A549 treated with GW870086 at 1 μM for 4 hours (cell line): Measurements from ENCODE around the gene RADIL. TPM values are rescaled to one million over a fixed set of nuclear protein-coding genes. Genes with fewer than 3 reads are reported as not detected.

Experiments
- total RNA-seq: library from RNA; stranded (reverse); fragments of 200-300 nt; extraction: Qiagen RNA extraction; gene quantifications from 5 replicates; pipeline ENCODE4 v1.2.3, GENCODE V29; 2022; ENCODE audit warnings: low read depth

RADIL gene, protein sequence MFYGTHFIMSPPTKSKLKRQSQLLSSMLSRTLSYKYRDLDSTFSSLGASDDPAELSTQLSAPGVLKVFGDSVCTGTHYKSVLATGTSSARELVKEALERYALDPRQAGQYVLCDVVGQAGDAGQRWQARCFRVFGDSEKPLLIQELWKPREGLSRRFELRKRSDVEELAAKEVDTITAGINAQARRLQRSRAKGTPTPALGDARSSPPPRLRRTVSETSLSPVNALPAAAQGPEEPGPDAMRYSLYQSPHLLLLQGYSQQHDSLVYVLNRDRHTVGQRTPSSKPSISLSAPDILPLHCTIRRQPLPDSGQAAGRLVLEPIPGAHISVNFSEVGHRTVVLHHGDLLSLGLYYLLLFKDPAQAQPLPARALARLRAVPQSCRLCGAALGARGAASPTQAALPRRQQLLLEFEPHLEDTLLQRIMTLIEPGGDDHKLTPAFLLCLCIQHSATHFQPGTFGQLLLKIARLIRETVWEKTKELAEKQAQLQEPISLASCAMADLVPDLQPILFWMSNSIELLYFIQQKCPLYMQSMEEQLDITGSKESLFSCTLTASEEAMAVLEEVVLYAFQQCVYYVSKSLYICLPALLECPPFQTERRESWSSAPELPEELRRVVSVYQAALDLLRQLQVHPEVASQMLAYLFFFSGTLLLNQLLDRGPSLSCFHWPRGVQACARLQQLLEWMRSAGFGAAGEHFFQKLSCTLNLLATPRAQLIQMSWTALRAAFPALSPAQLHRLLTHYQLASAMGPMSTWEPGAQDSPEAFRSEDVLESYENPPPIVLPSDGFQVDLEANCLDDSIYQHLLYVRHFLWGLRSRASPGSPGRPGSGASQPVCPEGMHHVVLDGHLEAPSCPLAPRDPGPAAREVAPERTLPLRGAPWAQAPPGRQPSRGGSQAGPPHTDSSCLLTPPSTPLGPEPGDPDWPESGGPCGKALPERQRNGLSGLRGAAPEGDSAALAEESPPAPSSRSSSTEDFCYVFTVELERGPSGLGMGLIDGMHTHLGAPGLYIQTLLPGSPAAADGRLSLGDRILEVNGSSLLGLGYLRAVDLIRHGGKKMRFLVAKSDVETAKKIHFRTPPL
- total RNA-seq = 1.4 to 3.0 TPM (median 2.2 TPM) in 5 replicates

DNA sequence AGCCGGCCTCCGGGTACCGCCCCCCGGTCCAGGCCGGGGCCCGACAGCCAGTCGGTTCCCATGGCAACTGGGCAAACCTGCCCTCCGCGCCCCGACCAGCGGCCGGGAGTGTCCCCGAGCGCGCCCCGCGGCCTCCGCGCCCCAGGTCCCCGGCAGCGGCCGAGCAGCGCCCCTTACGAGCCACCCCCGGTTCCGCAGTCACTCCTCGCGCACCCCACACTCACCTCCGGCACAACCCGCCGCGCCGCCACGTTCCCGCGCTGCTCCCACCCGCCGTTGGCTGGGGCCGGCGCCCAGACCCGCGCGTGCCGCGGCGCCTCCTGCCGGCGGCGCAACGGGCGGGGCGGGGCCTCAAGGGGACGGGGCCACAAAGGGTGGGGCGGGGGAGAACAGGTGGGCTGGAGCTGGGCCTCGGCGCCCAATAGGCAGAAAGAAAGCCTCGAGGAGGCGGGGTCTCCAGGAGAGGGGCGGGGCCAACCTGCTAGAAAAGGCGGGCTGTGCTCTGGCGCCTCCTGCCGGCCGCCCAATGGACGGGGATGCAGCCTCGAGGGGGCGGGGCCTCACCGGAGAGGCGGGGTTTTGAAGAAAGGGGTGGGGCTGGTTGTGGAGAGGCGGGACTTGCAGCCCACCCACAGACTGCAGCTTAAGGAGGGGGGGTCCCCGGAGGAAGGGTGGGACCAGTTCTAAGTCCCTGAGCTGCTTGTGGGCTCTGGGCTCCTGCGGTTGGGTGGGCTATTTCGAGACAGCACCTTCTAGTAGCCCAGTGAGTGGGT lies at the start of gene RADIL:
Gene RADIL (minus strand): TSS at position 345 of the 773 bp plus-strand sequence. CDS start 5,577 bp downstream, outside the sequence.

DNA sequence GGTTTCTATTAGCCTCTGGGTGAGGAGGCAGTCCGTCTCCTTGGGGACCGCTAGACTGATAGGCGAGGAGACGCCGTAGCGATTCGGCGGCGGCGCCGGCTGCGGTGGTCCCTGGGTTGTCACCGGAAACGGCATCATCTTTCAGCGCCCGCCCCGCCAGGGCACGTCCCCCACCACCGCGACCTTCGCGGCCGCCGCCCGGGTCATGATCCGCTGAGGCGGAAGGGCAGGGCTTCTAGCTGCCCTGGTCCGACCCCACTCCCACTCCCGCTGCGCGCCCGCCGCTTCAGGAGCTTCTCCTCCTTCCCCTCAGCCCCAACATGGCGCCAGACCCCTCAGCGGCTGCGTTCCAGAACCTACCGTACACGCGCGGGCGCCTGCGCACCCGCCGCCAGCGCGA lies 21.8 kb downstream of the RADIL start, which contains the start of gene PAPOLB:
Gene PAPOLB (minus strand): TSS at position 358 of the 400 bp plus-strand sequence. CDS start 220 bp downstream, at position 138.

DNA sequence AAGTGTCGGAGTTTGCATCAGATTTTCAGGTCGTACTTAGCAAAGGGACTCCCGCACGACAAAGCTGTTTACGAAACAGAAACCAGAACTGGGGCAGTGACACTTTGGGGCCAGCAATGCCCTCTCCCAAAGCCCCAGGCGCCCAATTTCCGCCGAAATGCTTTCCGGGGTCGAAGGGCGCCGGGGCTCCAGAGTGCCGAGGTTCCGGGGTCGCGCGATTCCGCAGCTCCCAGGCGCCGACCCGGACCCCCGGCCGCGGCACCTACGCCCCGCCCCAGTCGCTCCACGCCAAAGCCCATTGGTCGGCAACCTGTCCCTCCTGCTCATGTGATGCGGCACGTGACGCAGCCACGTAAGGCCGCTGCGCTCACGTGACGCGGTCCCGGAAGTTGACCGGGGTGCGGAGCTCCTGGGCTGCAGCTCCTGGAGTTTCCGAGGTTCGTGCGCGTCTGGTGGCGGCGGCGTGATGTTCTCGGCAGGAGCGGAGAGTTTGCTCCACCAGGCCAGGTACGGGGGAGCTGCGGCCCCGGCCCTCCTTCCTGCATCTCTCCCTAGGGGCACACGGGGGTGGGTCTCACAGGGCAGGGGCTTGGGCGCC lies 108.2 kb downstream of the RADIL start, which contains the start of gene AP5Z1:
Gene AP5Z1 (plus strand): TSS at position 374 of the 598 bp plus-strand sequence. CDS start 93 bp downstream, at position 467.

Other genes starting within 250 kb of the RADIL start
- 10.0 to 13.1 TPM (median 12.6 TPM) in 5 replicates for gene FOXK1, start 201.4 kb downstream of the RADIL start, total RNA-seq
- gene AP5Z1, start 108.1 kb downstream of the RADIL start, total RNA-seq = 21.4 to 39.7 TPM (median 34.8 TPM) in 5 replicates
- not detected in 5 replicates for gene PAPOLB, start 21.7 kb downstream of the RADIL start, total RNA-seq
- gene MMD2, start 75.5 kb upstream of the RADIL start, total RNA-seq = not detected in 5 replicates
- 4.3 to 7.3 TPM (median 6.1 TPM) in 5 replicates for gene RBAK, start 162.1 kb upstream of the RADIL start, total RNA-seq